ENCODE measurements around the gene MAD1L1.

- TF ChIP-seq POLR2AphosphoS5 (IDR thresholded peaks at IDR 0.05), result no peak
- TF ChIP-seq CTCF (IDR thresholded peaks at IDR 0.05), result no peak
- TF ChIP-seq EP300 (IDR thresholded peaks at IDR 0.05), result no peak
- TF ChIP-seq POLR2A (IDR thresholded peaks at IDR 0.05), result no peak
Measured at GRCh38 chr7:2001601-2002442, 230.9 kb downstream of the MAD1L1 start.
